ENCODE data around the gene PIP5K1B.

PIP5K1B gene

DNA sequence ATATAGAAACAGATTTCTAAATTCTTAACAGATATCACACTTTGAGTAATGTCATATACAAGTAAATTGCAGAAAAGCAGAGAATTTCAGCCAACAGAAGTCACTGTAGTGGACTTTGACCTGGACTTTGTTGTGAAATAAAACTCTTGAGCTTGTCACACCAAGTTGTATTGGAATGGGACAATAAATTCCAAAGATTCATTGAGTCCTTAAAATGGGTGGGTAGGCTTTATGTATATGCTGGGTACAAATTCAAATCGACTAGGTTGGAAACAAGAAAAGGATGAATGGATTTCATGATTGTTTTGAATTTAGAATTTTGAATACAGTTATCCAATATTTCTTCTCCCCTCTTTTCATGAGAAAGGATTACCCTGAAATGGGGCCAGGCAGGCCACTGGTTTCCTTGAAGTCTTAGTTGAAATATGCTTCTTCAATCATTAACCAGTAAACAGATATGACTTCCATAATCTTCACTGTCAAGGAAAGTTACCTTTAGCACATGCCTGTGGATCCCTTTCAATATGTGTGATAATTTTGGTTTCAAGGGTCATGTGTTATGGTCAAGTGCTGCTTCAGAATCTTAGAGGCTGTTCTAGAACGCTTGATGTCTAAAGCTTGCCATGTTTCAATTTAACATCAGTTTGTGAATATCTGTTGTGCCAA is 25.7 kb downstream of the PIP5K1B start:
- Histone ChIP-seq H3K4me1 (ENCODE audit: insufficient read depth, low read length, severe bottlenecking) (no peaks in the 10 kb centered on the region), H3K27ac (ENCODE audit: low read depth, low read length, poor library complexity, severe bottlenecking) (no peak overlapping the region), H3K9me3 (ENCODE audit: low read length) (no peaks in the 10 kb centered on the region), H3K9ac (ENCODE audit: low read length) (no peak overlapping the region), H4K20me1 (ENCODE audit: insufficient read depth, low read length) (no peaks in the 10 kb centered on the region), H3K27me3 (ENCODE audit: insufficient read depth, low read length) (no peaks in the 10 kb centered on the region), H3K4me2 (ENCODE audit: low read length) (no peak overlapping the region), H3K79me2 (ENCODE audit: insufficient read depth, low read length) (no peaks in the 10 kb centered on the region), H3K9me2 (ENCODE audit: low read depth, low read length) (no peaks in the 10 kb centered on the region), H2AFZ (ENCODE audit: low read length) (no peak overlapping the region), H3F3A (ENCODE audit: insufficient read depth, low read length) (no peaks in the 10 kb centered on the region), H3K36me3 (ENCODE audit: insufficient read depth, low read length) (no peaks in the 10 kb centered on the region), H3K4me3 (ENCODE audit: low read depth, low read length, poor library complexity, severe bottlenecking) (no peak overlapping the region)
- TF ChIP-seq, protein P1, sequence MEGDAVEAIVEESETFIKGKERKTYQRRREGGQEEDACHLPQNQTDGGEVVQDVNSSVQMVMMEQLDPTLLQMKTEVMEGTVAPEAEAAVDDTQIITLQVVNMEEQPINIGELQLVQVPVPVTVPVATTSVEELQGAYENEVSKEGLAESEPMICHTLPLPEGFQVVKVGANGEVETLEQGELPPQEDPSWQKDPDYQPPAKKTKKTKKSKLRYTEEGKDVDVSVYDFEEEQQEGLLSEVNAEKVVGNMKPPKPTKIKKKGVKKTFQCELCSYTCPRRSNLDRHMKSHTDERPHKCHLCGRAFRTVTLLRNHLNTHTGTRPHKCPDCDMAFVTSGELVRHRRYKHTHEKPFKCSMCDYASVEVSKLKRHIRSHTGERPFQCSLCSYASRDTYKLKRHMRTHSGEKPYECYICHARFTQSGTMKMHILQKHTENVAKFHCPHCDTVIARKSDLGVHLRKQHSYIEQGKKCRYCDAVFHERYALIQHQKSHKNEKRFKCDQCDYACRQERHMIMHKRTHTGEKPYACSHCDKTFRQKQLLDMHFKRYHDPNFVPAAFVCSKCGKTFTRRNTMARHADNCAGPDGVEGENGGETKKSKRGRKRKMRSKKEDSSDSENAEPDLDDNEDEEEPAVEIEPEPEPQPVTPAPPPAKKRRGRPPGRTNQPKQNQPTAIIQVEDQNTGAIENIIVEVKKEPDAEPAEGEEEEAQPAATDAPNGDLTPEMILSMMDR (IDR thresholded peaks at IDR 0.05; ENCODE audit: low read length): no peak
- no peak for TF ChIP-seq EZH2 (IDR thresholded peaks at IDR 0.05; ENCODE audit: borderline replicate concordance, low read length)

DNA sequence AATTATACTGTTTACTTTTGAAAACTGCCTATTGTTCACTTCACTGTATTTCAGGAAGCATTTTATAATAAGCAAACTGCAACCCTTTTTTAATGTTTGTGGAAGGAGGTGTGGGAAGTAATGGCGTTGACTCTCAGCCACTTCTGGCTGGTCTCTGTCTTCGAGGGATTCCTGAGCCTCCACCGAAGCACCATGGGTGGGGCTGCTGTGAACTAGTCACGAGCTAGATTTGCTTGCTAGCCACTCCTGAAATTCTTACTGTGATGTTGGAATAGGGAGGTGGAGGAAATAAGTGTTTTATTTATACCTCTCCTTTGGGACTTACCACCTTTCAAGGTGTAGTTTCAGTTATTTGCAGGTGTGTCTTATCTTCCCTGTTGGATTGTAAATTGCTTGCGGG is 26.8 kb downstream of the PIP5K1B start:
- Histone ChIP-seq H3K9me2 (ENCODE audit: low read depth, low read length) (no peaks in the 10 kb centered on the region), H3K4me1 (ENCODE audit: insufficient read depth, low read length, severe bottlenecking) (no peaks in the 10 kb centered on the region), H3K27ac (ENCODE audit: low read depth, low read length, poor library complexity, severe bottlenecking) (no peak overlapping the region), H4K20me1 (ENCODE audit: insufficient read depth, low read length) (no peaks in the 10 kb centered on the region), H3K79me2 (ENCODE audit: insufficient read depth, low read length) (no peaks in the 10 kb centered on the region), H2AFZ (ENCODE audit: low read length) (no peak overlapping the region), H3K36me3 (ENCODE audit: insufficient read depth, low read length) (no peaks in the 10 kb centered on the region), H3K9me3 (ENCODE audit: low read length) (no peaks in the 10 kb centered on the region), H3K9ac (ENCODE audit: low read length) (no peak overlapping the region), H3K27me3 (ENCODE audit: insufficient read depth, low read length) (no peaks in the 10 kb centered on the region), H3F3A (ENCODE audit: insufficient read depth, low read length) (no peaks in the 10 kb centered on the region), H3K4me3 (ENCODE audit: low read depth, low read length, poor library complexity, severe bottlenecking) (no peak overlapping the region), H3K4me2 (ENCODE audit: low read length) (no peak overlapping the region)
- TF ChIP-seq, protein P1 (IDR thresholded peaks at IDR 0.05; ENCODE audit: low read length): no peak
- no peak for TF ChIP-seq EZH2 (IDR thresholded peaks at IDR 0.05; ENCODE audit: borderline replicate concordance, low read length)

GRCh38 chr9:68732405-68733020 is 27.5 kb downstream of the PIP5K1B start:
- Histone ChIP-seq H3F3A (ENCODE audit: insufficient read depth, low read length) (no peaks in the 10 kb centered on the region), H3K27ac (ENCODE audit: low read depth, low read length, poor library complexity, severe bottlenecking) (no peak overlapping the region)

More at GRCh38 chr9:68732405-68733020, 27.5 kb downstream of the PIP5K1B start:
- Histone ChIP-seq H3K4me1 (ENCODE audit: insufficient read depth, low read length, severe bottlenecking) (no peaks in the 10 kb centered on the region), H4K20me1 (ENCODE audit: insufficient read depth, low read length) (no peaks in the 10 kb centered on the region), H3K79me2 (ENCODE audit: insufficient read depth, low read length) (no peaks in the 10 kb centered on the region), H3K9me2 (ENCODE audit: low read depth, low read length) (no peaks in the 10 kb centered on the region), H3K4me2 (ENCODE audit: low read length) (no peak overlapping the region), H3K36me3 (ENCODE audit: insufficient read depth, low read length) (no peaks in the 10 kb centered on the region), H2AFZ (ENCODE audit: low read length) (no peak overlapping the region), H3K9ac (ENCODE audit: low read length) (no peak overlapping the region), H3K27me3 (ENCODE audit: insufficient read depth, low read length) (no peaks in the 10 kb centered on the region), H3K4me3 (ENCODE audit: low read depth, low read length, poor library complexity, severe bottlenecking) (no peak overlapping the region), H3K9me3 (ENCODE audit: low read length) (no peaks in the 10 kb centered on the region)
- TF ChIP-seq EZH2 (IDR thresholded peaks at IDR 0.05; ENCODE audit: borderline replicate concordance, low read length): no peak
- TF ChIP-seq, protein P1 (IDR thresholded peaks at IDR 0.05; ENCODE audit: low read length): no peak
